NCI-H1417 treated with DMSO at 0.1 percent for 48 hours (cell line): ENCODE results near the gene TAS1R2.
"Not testable (repeated sequence)": the region's sequence is repeated elsewhere in the genome, so short reads cannot be mapped to it uniquely, and the experiment has no call there.

ENCODE experiments used
- DNase-seq: peaks from one replicate; lab custom pipeline; 2025; lab: John Stamatoyannopoulos, UW

TAS1R2 gene

GRCh38 chr1:18859560-18859959 is at the start of gene TAS1R2:
Gene TAS1R2, minus strand, starts transcription at chr1:18859660. Its CDS starts 0 bp downstream, at chr1:18859660.
- DNase-seq = no peak

GRCh38 chr1:18907917-18908845 is 48.7 kb upstream of the TAS1R2 start:
- DNase-seq = no peak

GRCh38 chr1:18907021-18907916 is 47.8 kb upstream of the TAS1R2 start:
- DNase-seq = no peak

- no peak for DNase-seq
Measured at GRCh38 chr1:18903291-18903756, 43.9 kb upstream of the TAS1R2 start.

- DNase-seq = peak; percentile 67
Measured at GRCh38 chr1:18902523-18903290, 43.2 kb upstream of the TAS1R2 start, which contains the start of gene ALDH4A1. Gene ALDH4A1, minus strand, starts transcription at chr1:18902555. Its CDS starts 32 bp downstream, at chr1:18902523.

- no peak for DNase-seq
Measured at GRCh38 chr1:18901952-18902522, 42.6 kb upstream of the TAS1R2 start.

- no peak for DNase-seq
Measured at GRCh38 chr1:18901147-18901951, 41.9 kb upstream of the TAS1R2 start.

- no peak for DNase-seq
Measured at GRCh38 chr1:18900303-18900841, 40.9 kb upstream of the TAS1R2 start.

- no peak for DNase-seq
Measured at GRCh38 chr1:18899363-18900049, 40.0 kb upstream of the TAS1R2 start.

GRCh38 chr1:18898567-18898966 is 39.1 kb upstream of the TAS1R2 start:
- no peak for DNase-seq

GRCh38 chr1:18895317-18895716 is 35.9 kb upstream of the TAS1R2 start:
- no peak for DNase-seq

GRCh38 chr1:18893120-18893519 is 33.7 kb upstream of the TAS1R2 start:
- no peak for DNase-seq

GRCh38 chr1:18891858-18892257 is 32.4 kb upstream of the TAS1R2 start:
- not testable (repeated sequence) for DNase-seq

GRCh38 chr1:18891426-18891780 is 31.9 kb upstream of the TAS1R2 start:
- DNase-seq = no peak

- no peak for DNase-seq
Measured at GRCh38 chr1:18890706-18891425, 31.4 kb upstream of the TAS1R2 start.

- DNase-seq = no peak
Measured at GRCh38 chr1:18886003-18886335, 26.5 kb upstream of the TAS1R2 start.

GRCh38 chr1:18885311-18886002 is 26.0 kb upstream of the TAS1R2 start:
- DNase-seq = no peak

- no peak for DNase-seq
Measured at GRCh38 chr1:18884727-18885126, 25.3 kb upstream of the TAS1R2 start.

GRCh38 chr1:18884419-18884717 is 24.9 kb upstream of the TAS1R2 start:
- DNase-seq = no peak
